Measurements from ENCODE around the gene MORC4.

Gene MORC4

GRCh38 chrX:106954041-106954440 lies 46.0 kb downstream of the MORC4 start:
- no peak for FAIRE-seq

GRCh38 chrX:106952988-106953387 lies 47.0 kb downstream of the MORC4 start:
- FAIRE-seq, result no peak
- DNase-seq (ENCODE audit: insufficient read length, low spot score), result no peak

More at GRCh38 chrX:106954041-106954440, 46.0 kb downstream of the MORC4 start:
- no peak for DNase-seq (ENCODE audit: insufficient read length, low spot score)

- FAIRE-seq (no peak), DNase-seq (ENCODE audit: insufficient read length, low spot score) (no peak)
Measured at GRCh38 chrX:106952538-106952937, 47.5 kb downstream of the MORC4 start.

GRCh38 chrX:106952089-106952488 lies 47.9 kb downstream of the MORC4 start:
- FAIRE-seq (no peak), DNase-seq (ENCODE audit: insufficient read length, low spot score) (no peak)

- FAIRE-seq (no peak), DNase-seq (ENCODE audit: insufficient read length, low spot score) (no peak)
Measured at GRCh38 chrX:106951230-106951629, 48.8 kb downstream of the MORC4 start.

- DNase-seq (ENCODE audit: insufficient read length, low spot score) (no peak), FAIRE-seq (no peak)
Measured at GRCh38 chrX:106950381-106950780, 49.6 kb downstream of the MORC4 start.

- DNase-seq (ENCODE audit: insufficient read length, low spot score) (no peak), FAIRE-seq (no peak)
Measured at GRCh38 chrX:106949366-106949765, 50.6 kb downstream of the MORC4 start.

GRCh38 chrX:106948641-106949040 lies 51.4 kb downstream of the MORC4 start:
- DNase-seq (ENCODE audit: insufficient read length, low spot score), result no peak
- FAIRE-seq, result no peak

- DNase-seq (ENCODE audit: insufficient read length, low spot score) (no peak), FAIRE-seq (no peak)
Measured at GRCh38 chrX:106946464-106946863, 53.5 kb downstream of the MORC4 start.

- no peak for DNase-seq (ENCODE audit: insufficient read length, low spot score)
- FAIRE-seq, result no peak
Measured at GRCh38 chrX:106940068-106940467, 59.9 kb downstream of the MORC4 start.

GRCh38 chrX:106939566-106939965 lies 60.4 kb downstream of the MORC4 start:
- FAIRE-seq (no peak), DNase-seq (ENCODE audit: insufficient read length, low spot score) (no peak)

GRCh38 chrX:106936246-106936645 lies 63.8 kb downstream of the MORC4 start:
- FAIRE-seq, result no peak
- no peak for DNase-seq (ENCODE audit: insufficient read length, low spot score)

GRCh38 chrX:106935175-106935574 lies 64.8 kb downstream of the MORC4 start:
- DNase-seq (ENCODE audit: insufficient read length, low spot score) (no peak), FAIRE-seq (no peak)

GRCh38 chrX:106933538-106933961 lies 66.5 kb downstream of the MORC4 start:
- FAIRE-seq, result no peak
- no peak for DNase-seq (ENCODE audit: insufficient read length, low spot score)

- FAIRE-seq, result no peak
- no peak for DNase-seq (ENCODE audit: insufficient read length, low spot score)
Measured at GRCh38 chrX:106932960-106933537, 67.0 kb downstream of the MORC4 start.

- FAIRE-seq, result no peak
- no peak for DNase-seq (ENCODE audit: insufficient read length, low spot score)
Measured at GRCh38 chrX:106932492-106932923, 67.5 kb downstream of the MORC4 start.

GRCh38 chrX:106931831-106932491 lies 68.1 kb downstream of the MORC4 start:
- FAIRE-seq (no peak), DNase-seq (ENCODE audit: insufficient read length, low spot score) (no peak)

GRCh38 chrX:106928227-106928626 lies 71.8 kb downstream of the MORC4 start:
- DNase-seq (ENCODE audit: insufficient read length, low spot score) (no peak), FAIRE-seq (no peak)

- FAIRE-seq (no peak), DNase-seq (ENCODE audit: insufficient read length, low spot score) (no peak)
Measured at GRCh38 chrX:106927700-106928099, 72.3 kb downstream of the MORC4 start.

GRCh38 chrX:106927023-106927422 lies 73.0 kb downstream of the MORC4 start:
- FAIRE-seq, result no peak
- no peak for DNase-seq (ENCODE audit: insufficient read length, low spot score)

GRCh38 chrX:106921637-106922036 lies 78.4 kb downstream of the MORC4 start:
- DNase-seq (ENCODE audit: insufficient read length, low spot score) (no peak), FAIRE-seq (no peak)

GRCh38 chrX:106919932-106920452 lies 80.0 kb downstream of the MORC4 start, which contains the start of gene CLDN2:
Gene CLDN2 (plus strand): TSS chrX:106920402. CDS start chrX:106928229, 7,827 bp downstream.
- DNase-seq (ENCODE audit: insufficient read length, low spot score), result no peak
- no peak for FAIRE-seq
